ENCODE measurements around the gene TAS2R42. TPM values are rescaled to one million over a fixed set of nuclear protein-coding genes. Genes with fewer than 3 reads are reported as not detected.

Gene TAS2R42
- total and polyA plus RNA-seq, 10 donors: not detected

GRCh38 chr12:11162502-11162901, 24.2 kb downstream of the TAS2R42 start:
- WGBS, 5 donors: 92 to 100% (median 100%) methylated on average over 1 of the region's 1 CpG
- no peak for DNase-seq
- H3K27ac ChIP-seq: no peak overlapping the region

GRCh38 chr12:11158885-11159444, 27.8 kb downstream of the TAS2R42 start:
- no peak for DNase-seq
- WGBS, 5 donors: 54 to 79% (median 65%) methylated on average over 5 of the region's 5 CpGs
- no peak for TF ChIP-seq POLR2A (IDR thresholded peaks at IDR 0.05)
- TF ChIP-seq CTCF (IDR thresholded peaks at IDR 0.05 in 8 of 11, conservative IDR thresholded peaks at IDR 0.05 in 3 of 11): no peak
- TF ChIP-seq POLR2AphosphoS5 (IDR thresholded peaks at IDR 0.05): no peak
- peaks cover 0 to 30% (median 2%) of the 10 kb centered on the region in 6 donors for H3K36me3 ChIP-seq
- intact Hi-C loops (cut with DNase I; ENCODE audit: low total_unique reads): no loop called here
- peaks cover 0 to 13% (median 3%) of the 10 kb centered on the region in 6 donors for H3K4me1 ChIP-seq
- no peak overlapping the region for H3K27ac ChIP-seq
- no peak overlapping the region for H3K4me3 ChIP-seq
- peaks cover 0 to 30% (median 16%) of the 10 kb centered on the region in 8 donors for H3K9me3 ChIP-seq
- H3K27me3 ChIP-seq (replicated peaks in 1 of 7): no peaks in the 10 kb centered on the region

More at GRCh38 chr12:11162502-11162901, 24.2 kb downstream of the TAS2R42 start:
- H3K36me3 ChIP-seq: peaks cover 0 to 46% (median 11%) of the 10 kb centered on the region in 6 donors
- no peaks in the 10 kb centered on the region for H3K9me3 ChIP-seq
- intact Hi-C loops (cut with DNase I; ENCODE audit: low total_unique reads): no loop called here
- H3K27me3 ChIP-seq (replicated peaks in 1 of 7): no peaks in the 10 kb centered on the region
- no peak overlapping the region for H3K4me3 ChIP-seq
- TF ChIP-seq POLR2A (IDR thresholded peaks at IDR 0.05): no peak
- no peak for TF ChIP-seq POLR2AphosphoS5 (IDR thresholded peaks at IDR 0.05)
- no peak for TF ChIP-seq CTCF (IDR thresholded peaks at IDR 0.05 in 8 of 11, conservative IDR thresholded peaks at IDR 0.05 in 3 of 11)
- peaks cover 0 to 42% (median 12%) of the 10 kb centered on the region in 6 donors for H3K4me1 ChIP-seq

GRCh38 chr12:11154400-11154925, 32.3 kb downstream of the TAS2R42 start:
- TF ChIP-seq CTCF (IDR thresholded peaks at IDR 0.05 in 8 of 11, conservative IDR thresholded peaks at IDR 0.05 in 3 of 11): no peak
- TF ChIP-seq POLR2AphosphoS5 (IDR thresholded peaks at IDR 0.05): no peak
- TF ChIP-seq POLR2A (IDR thresholded peaks at IDR 0.05): no peak
- Histone ChIP-seq H3K36me3 (peaks cover 0 to 7% (median 0%) of the 10 kb centered on the region in 6 donors), H3K27me3 (replicated peaks in 1 of 7) (no peaks in the 10 kb centered on the region), H3K9me3 (peaks cover 0 to 34% (median 16%) of the 10 kb centered on the region in 8 donors), H3K4me1 (no peaks in the 10 kb centered on the region), H3K27ac (no peak overlapping the region), H3K4me3 (no peak overlapping the region)
- DNase-seq: no peak
- 92 to 97% (median 94%) methylated on average over 1 of the region's 1 CpG for WGBS, 5 donors
- intact Hi-C loops (cut with DNase I; ENCODE audit: low total_unique reads): no loop called here

- WGBS, 5 donors: 84 to 100% (median 92%) methylated on average over 2 of the region's 2 CpGs
- no peak overlapping the region for H3K27ac ChIP-seq
- intact Hi-C loops (cut with DNase I; ENCODE audit: low total_unique reads): no loop called here
- H3K4me1 ChIP-seq: no peaks in the 10 kb centered on the region
- H3K36me3 ChIP-seq: peaks cover 0 to 7% (median 0%) of the 10 kb centered on the region in 6 donors
- H3K4me3 ChIP-seq: no peak overlapping the region
- no peak for TF ChIP-seq POLR2AphosphoS5 (IDR thresholded peaks at IDR 0.05)
- TF ChIP-seq CTCF (IDR thresholded peaks at IDR 0.05 in 8 of 11, conservative IDR thresholded peaks at IDR 0.05 in 3 of 11): no peak
- no peak for TF ChIP-seq POLR2A (IDR thresholded peaks at IDR 0.05)
- no peak for DNase-seq
- H3K27me3 ChIP-seq (replicated peaks in 1 of 7): no peaks in the 10 kb centered on the region
- peaks cover 0 to 34% (median 16%) of the 10 kb centered on the region in 8 donors for H3K9me3 ChIP-seq
Measured at GRCh38 chr12:11152725-11153124, 34.0 kb downstream of the TAS2R42 start.

All from spleen (tissue), 11 donors.